DND-41 (cell line): ENCODE measurements around the gene PAM.

Source experiments
- EZH2 ChIP-seq: IDR thresholded peaks from 3 replicates; pipeline ENCODE4 v1.6.1; 2012; ENCODE audit warnings: borderline replicate concordance, low read depth, mild to moderate bottlenecking, moderate library complexity, low read length, inconsistent platforms; ENCODE audit not compliant: severe bottlenecking
- TF ChIP-seq, protein P1 (sequence below): IDR thresholded peaks from 2 replicates; pipeline ENCODE4 v1.5.1; 2012; ENCODE audit warnings: borderline replicate concordance, low read length, moderate library complexity, mild to moderate bottlenecking; ENCODE audit not compliant: poor library complexity, severe bottlenecking; ENCODE audit errors: extremely low read depth

DNA sequence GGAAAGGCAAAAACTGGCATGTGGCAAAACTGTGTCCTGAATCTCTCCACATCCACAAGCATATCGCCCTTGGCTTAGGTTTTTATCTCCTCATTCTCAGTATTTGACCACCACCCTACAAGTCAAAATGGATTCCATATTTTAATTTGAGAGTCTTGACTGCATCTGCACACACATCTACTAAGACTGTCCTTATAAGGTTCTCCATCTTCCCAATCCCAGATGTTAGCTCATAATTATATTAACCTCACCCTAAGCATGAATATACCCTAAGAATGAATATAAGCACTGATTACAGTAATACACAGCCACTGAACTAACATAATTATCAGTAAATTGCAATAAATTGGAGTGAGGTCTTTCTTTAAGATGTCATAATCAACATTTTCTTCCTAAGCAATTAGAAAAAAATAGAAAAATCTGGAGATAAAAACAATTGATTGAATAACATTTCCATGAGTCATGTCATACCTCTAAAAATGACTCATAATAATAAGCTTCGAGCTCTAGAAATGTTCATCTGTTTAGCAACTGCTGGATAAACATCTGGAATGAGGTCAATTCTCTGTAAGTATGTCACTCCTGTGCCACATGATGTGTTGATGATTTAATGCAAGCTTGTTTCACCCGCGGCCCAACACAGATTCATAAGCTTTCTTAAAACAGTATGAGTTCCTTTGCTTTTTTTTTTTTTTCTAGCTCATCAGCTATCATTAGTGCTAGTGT lies 39.9 kb upstream of the PAM start:
- TF ChIP-seq, protein P1, sequence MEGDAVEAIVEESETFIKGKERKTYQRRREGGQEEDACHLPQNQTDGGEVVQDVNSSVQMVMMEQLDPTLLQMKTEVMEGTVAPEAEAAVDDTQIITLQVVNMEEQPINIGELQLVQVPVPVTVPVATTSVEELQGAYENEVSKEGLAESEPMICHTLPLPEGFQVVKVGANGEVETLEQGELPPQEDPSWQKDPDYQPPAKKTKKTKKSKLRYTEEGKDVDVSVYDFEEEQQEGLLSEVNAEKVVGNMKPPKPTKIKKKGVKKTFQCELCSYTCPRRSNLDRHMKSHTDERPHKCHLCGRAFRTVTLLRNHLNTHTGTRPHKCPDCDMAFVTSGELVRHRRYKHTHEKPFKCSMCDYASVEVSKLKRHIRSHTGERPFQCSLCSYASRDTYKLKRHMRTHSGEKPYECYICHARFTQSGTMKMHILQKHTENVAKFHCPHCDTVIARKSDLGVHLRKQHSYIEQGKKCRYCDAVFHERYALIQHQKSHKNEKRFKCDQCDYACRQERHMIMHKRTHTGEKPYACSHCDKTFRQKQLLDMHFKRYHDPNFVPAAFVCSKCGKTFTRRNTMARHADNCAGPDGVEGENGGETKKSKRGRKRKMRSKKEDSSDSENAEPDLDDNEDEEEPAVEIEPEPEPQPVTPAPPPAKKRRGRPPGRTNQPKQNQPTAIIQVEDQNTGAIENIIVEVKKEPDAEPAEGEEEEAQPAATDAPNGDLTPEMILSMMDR = no peak
- TF ChIP-seq EZH2 = no peak
